Activated CD4-positive, alpha-beta memory T cell treated with anti-CD3 and anti-CD28 coated beads for 36 hours (primary cell): ENCODE measurements around the gene TLE1. TPM values are rescaled to one million over a fixed set of nuclear protein-coding genes. Genes with fewer than 3 reads are reported as not detected.

Experiments used
- CTCF ChIA-PET: fragments of 350-600 bp; sonication (Branson Sonifier 250); formaldehyde crosslinking; loops from one replicate; lab custom pipeline; 2021; ENCODE audit warnings: antibody characterized with exemption, inconsistent platforms; lab: Charles Lee
- POLR2A ChIA-PET: fragments of 350-600 bp; sonication (Branson Sonifier 250); formaldehyde crosslinking; loops from one replicate; lab custom pipeline; 2021; ENCODE audit warnings: antibody characterized with exemption; lab: Charles Lee
- DNase-seq: peaks from one replicate; pipeline ENCODE4 v3.0.0-alpha.2; 2020
- H3K27ac Mint-ChIP-seq: one replicate; pipeline ENCODE4 v1.8.0; 2021; ENCODE audit warnings: mixed read lengths
- H3K27me3 Mint-ChIP-seq: one replicate; pipeline ENCODE4 v1.8.0; 2021; ENCODE audit warnings: mixed read lengths
- H3K36me3 Mint-ChIP-seq: one replicate; pipeline ENCODE4 v1.8.0; 2021; ENCODE audit warnings: mixed read lengths
- H3K4me1 Mint-ChIP-seq: one replicate; pipeline ENCODE4 v1.8.0; 2021; ENCODE audit warnings: low read depth, mixed read lengths
- H3K4me3 Mint-ChIP-seq: one replicate; pipeline ENCODE4 v1.8.0; 2021; ENCODE audit warnings: mild to moderate bottlenecking, mixed read lengths
- H3K9me3 Mint-ChIP-seq: one replicate; pipeline ENCODE4 v1.8.0; 2021; ENCODE audit warnings: mixed read lengths
- intact Hi-C: fragments of 100-400 bp; cut with micrococcal nuclease; formaldehyde crosslinking; loops from one replicate; pipeline ENCODE4 v1.15.1; 2023
- total RNA-seq, 2 experiments: library from RNA; stranded (reverse); gene quantifications; one replicate each; pipeline ENCODE4 v1.2.3, GENCODE V29; 2021

Gene TLE1
- total RNA-seq, 2 experiments from 2014 or later = 0.17 to 0.22 TPM

GRCh38 chr9:81683704-81684103 is 5.6 kb downstream of the TLE1 start:
- Mint-ChIP-seq H3K9me3 (no peaks in the 10 kb centered on the region), H3K27ac (no peak overlapping the region), H3K36me3 (no peaks in the 10 kb centered on the region), H3K27me3 (peaks cover 16% of the 10 kb centered on the region), H3K4me1 (peaks cover 12% of the 10 kb centered on the region), H3K4me3 (no peak overlapping the region)
- ChIA-PET CTCF (no interaction called here), POLR2A (no interaction called here)
- intact Hi-C loops = loop anchor here (10.0 kb wide), 1 partner anchor 159 kb away; no protein-coding TSS in a partner anchor
- no peak for DNase-seq

- no peaks in the 10 kb centered on the region for H3K36me3 Mint-ChIP-seq
- ChIA-PET CTCF (no interaction called here), POLR2A (interaction anchor here (0.6 kb wide), 1 partner anchor 228 kb away, joined by 3 read pairs; no protein-coding TSS in a partner anchor)
- H3K27me3 Mint-ChIP-seq = peaks cover 16% of the 10 kb centered on the region
- intact Hi-C loops = loop anchor here (10.0 kb wide), 1 partner anchor 158 kb away; no protein-coding TSS in a partner anchor
- H3K4me3 Mint-ChIP-seq = no peak overlapping the region
- H3K9me3 Mint-ChIP-seq = no peaks in the 10 kb centered on the region
- no peak for DNase-seq
- peaks cover 12% of the 10 kb centered on the region for H3K4me1 Mint-ChIP-seq
- no peak overlapping the region for H3K27ac Mint-ChIP-seq
Observed at GRCh38 chr9:81683238-81683637, 6.1 kb downstream of the TLE1 start.

- ChIA-PET CTCF (no interaction called here), POLR2A (interaction anchor here (0.6 kb wide), 1 partner anchor 229 kb away, joined by 3 read pairs; no protein-coding TSS in a partner anchor)
- no peak for DNase-seq
- Mint-ChIP-seq H3K27ac (no peak overlapping the region), H3K36me3 (no peaks in the 10 kb centered on the region), H3K4me1 (peaks cover 12% of the 10 kb centered on the region), H3K9me3 (no peaks in the 10 kb centered on the region), H3K4me3 (no peak overlapping the region), H3K27me3 (peaks cover 14% of the 10 kb centered on the region)
- intact Hi-C loops = loop anchor here (10.0 kb wide), 1 partner anchor 158 kb away; no protein-coding TSS in a partner anchor
Observed at GRCh38 chr9:81682797-81683196, 6.5 kb downstream of the TLE1 start.

GRCh38 chr9:81682177-81682576 is 7.2 kb downstream of the TLE1 start:
- Mint-ChIP-seq H3K4me3 (no peak overlapping the region), H3K9me3 (no peaks in the 10 kb centered on the region)
- POLR2A ChIA-PET = no interaction called here

GRCh38 chr9:81680506-81680905 is 8.8 kb downstream of the TLE1 start:
- Mint-ChIP-seq H3K27me3 (peaks cover 10% of the 10 kb centered on the region), H3K9me3 (no peaks in the 10 kb centered on the region), H3K4me1 (peaks cover 3% of the 10 kb centered on the region), H3K36me3 (no peaks in the 10 kb centered on the region), H3K27ac (no peak overlapping the region), H3K4me3 (no peak overlapping the region)
- intact Hi-C loops = loop anchor here (10.0 kb wide), 1 partner anchor 156 kb away; no protein-coding TSS in a partner anchor
- DNase-seq = no peak
- ChIA-PET POLR2A (no interaction called here), CTCF (no interaction called here)

More at GRCh38 chr9:81682177-81682576, 7.2 kb downstream of the TLE1 start:
- peaks cover 10% of the 10 kb centered on the region for H3K27me3 Mint-ChIP-seq
- H3K36me3 Mint-ChIP-seq = no peaks in the 10 kb centered on the region
- H3K27ac Mint-ChIP-seq = no peak overlapping the region
- DNase-seq = no peak
- peaks cover 6% of the 10 kb centered on the region for H3K4me1 Mint-ChIP-seq
- intact Hi-C loops = loop anchor here (10.0 kb wide), 1 partner anchor 157 kb away; no protein-coding TSS in a partner anchor
- CTCF ChIA-PET = no interaction called here

- intact Hi-C loops = loop anchor here (10.0 kb wide), 1 partner anchor 155 kb away; no protein-coding TSS in a partner anchor
- H3K27me3 Mint-ChIP-seq = peaks cover 10% of the 10 kb centered on the region
- no peaks in the 10 kb centered on the region for H3K9me3 Mint-ChIP-seq
- H3K27ac Mint-ChIP-seq = no peak overlapping the region
- CTCF ChIA-PET = no interaction called here
- no peak overlapping the region for H3K4me3 Mint-ChIP-seq
- H3K4me1 Mint-ChIP-seq = peaks cover 3% of the 10 kb centered on the region
- no peaks in the 10 kb centered on the region for H3K36me3 Mint-ChIP-seq
- POLR2A ChIA-PET = no interaction called here
- DNase-seq = no peak
Observed at GRCh38 chr9:81680006-81680405, 9.3 kb downstream of the TLE1 start.

GRCh38 chr9:81678088-81678487 is 11.3 kb downstream of the TLE1 start:
- H3K36me3 Mint-ChIP-seq = no peaks in the 10 kb centered on the region
- POLR2A ChIA-PET = no interaction called here
- H3K27ac Mint-ChIP-seq = no peak overlapping the region
- no peak overlapping the region for H3K4me3 Mint-ChIP-seq
- peaks cover 10% of the 10 kb centered on the region for H3K27me3 Mint-ChIP-seq
- H3K4me1 Mint-ChIP-seq = peaks cover 3% of the 10 kb centered on the region
- no peak for DNase-seq
- CTCF ChIA-PET = no interaction called here
- intact Hi-C loops = no loop called here
- no peaks in the 10 kb centered on the region for H3K9me3 Mint-ChIP-seq

- Mint-ChIP-seq H3K9me3 (no peaks in the 10 kb centered on the region), H3K27me3 (no peaks in the 10 kb centered on the region), H3K36me3 (no peaks in the 10 kb centered on the region), H3K4me3 (no peak overlapping the region), H3K27ac (no peak overlapping the region), H3K4me1 (no peaks in the 10 kb centered on the region)
- no peak for DNase-seq
- ChIA-PET CTCF (no interaction called here), POLR2A (no interaction called here)
- intact Hi-C loops = no loop called here
Observed at GRCh38 chr9:81676395-81676794, 13.0 kb downstream of the TLE1 start.

- no peaks in the 10 kb centered on the region for H3K27me3 Mint-ChIP-seq
- no peaks in the 10 kb centered on the region for H3K9me3 Mint-ChIP-seq
- H3K27ac Mint-ChIP-seq = no peak overlapping the region
- CTCF ChIA-PET = no interaction called here
- H3K36me3 Mint-ChIP-seq = no peaks in the 10 kb centered on the region
- intact Hi-C loops = no loop called here
- DNase-seq = no peak
- no peaks in the 10 kb centered on the region for H3K4me1 Mint-ChIP-seq
- POLR2A ChIA-PET = no interaction called here
- H3K4me3 Mint-ChIP-seq = no peak overlapping the region
Observed at GRCh38 chr9:81673310-81673709, 16.0 kb downstream of the TLE1 start.

- ChIA-PET POLR2A (no interaction called here), CTCF (no interaction called here)
- Mint-ChIP-seq H3K36me3 (no peaks in the 10 kb centered on the region), H3K27ac (no peak overlapping the region), H3K27me3 (no peaks in the 10 kb centered on the region), H3K4me3 (no peak overlapping the region), H3K9me3 (no peaks in the 10 kb centered on the region), H3K4me1 (no peaks in the 10 kb centered on the region)
- intact Hi-C loops = no loop called here
- no peak for DNase-seq
Observed at GRCh38 chr9:81671880-81672280, 17.5 kb downstream of the TLE1 start.

GRCh38 chr9:81669866-81670265 is 19.5 kb downstream of the TLE1 start:
- intact Hi-C loops = no loop called here
- Mint-ChIP-seq H3K4me1 (no peaks in the 10 kb centered on the region), H3K9me3 (no peaks in the 10 kb centered on the region), H3K36me3 (no peaks in the 10 kb centered on the region), H3K4me3 (no peak overlapping the region), H3K27ac (no peak overlapping the region), H3K27me3 (no peaks in the 10 kb centered on the region)
- POLR2A ChIA-PET = no interaction called here
- CTCF ChIA-PET = no interaction called here
- DNase-seq = no peak

GRCh38 chr9:81669041-81669651 is 20.2 kb downstream of the TLE1 start:
- no peaks in the 10 kb centered on the region for H3K4me1 Mint-ChIP-seq
- H3K27ac Mint-ChIP-seq = no peak overlapping the region
- no peaks in the 10 kb centered on the region for H3K27me3 Mint-ChIP-seq
- no peaks in the 10 kb centered on the region for H3K36me3 Mint-ChIP-seq
- POLR2A ChIA-PET = no interaction called here
- no peaks in the 10 kb centered on the region for H3K9me3 Mint-ChIP-seq
- CTCF ChIA-PET = no interaction called here
- intact Hi-C loops = no loop called here
- H3K4me3 Mint-ChIP-seq = no peak overlapping the region
- no peak for DNase-seq

GRCh38 chr9:81666123-81666522 is 23.2 kb downstream of the TLE1 start:
- Mint-ChIP-seq H3K27me3 (no peaks in the 10 kb centered on the region), H3K27ac (no peak overlapping the region), H3K4me1 (no peaks in the 10 kb centered on the region), H3K36me3 (no peaks in the 10 kb centered on the region), H3K9me3 (no peaks in the 10 kb centered on the region), H3K4me3 (no peak overlapping the region)
- no peak for DNase-seq
- ChIA-PET CTCF (no interaction called here), POLR2A (no interaction called here)
- intact Hi-C loops = no loop called here
